HG03066 (cell line): ENCODE results near the gene PHOSPHO1.

ENCODE experiments used
- ATAC-seq: cut with Tn5 transposase; IDR thresholded peaks from one replicate; pipeline ENCODE4 v1.9.1; 2021; ENCODE audit warnings: low read depth; ENCODE audit not compliant: unreplicated experiment

Gene PHOSPHO1

DNA sequence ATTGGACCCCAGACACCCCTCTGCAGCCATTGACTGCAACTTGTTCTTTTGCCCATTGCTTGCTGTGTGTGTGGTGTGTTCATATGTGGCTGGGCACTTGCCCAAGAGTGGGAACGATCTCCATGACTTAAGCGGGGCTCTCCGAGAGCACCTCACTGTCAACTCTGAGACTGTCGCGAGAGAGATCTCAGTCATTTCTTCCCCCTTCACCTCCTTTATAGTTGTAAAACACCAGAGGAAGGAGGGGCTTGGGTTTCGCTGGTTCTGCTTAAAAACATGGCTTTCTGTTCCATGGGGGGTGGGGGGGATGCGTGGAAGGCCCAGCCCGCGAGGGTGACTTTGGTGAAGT lies 7.4 kb downstream of the PHOSPHO1 start:
- no peak for ATAC-seq

DNA sequence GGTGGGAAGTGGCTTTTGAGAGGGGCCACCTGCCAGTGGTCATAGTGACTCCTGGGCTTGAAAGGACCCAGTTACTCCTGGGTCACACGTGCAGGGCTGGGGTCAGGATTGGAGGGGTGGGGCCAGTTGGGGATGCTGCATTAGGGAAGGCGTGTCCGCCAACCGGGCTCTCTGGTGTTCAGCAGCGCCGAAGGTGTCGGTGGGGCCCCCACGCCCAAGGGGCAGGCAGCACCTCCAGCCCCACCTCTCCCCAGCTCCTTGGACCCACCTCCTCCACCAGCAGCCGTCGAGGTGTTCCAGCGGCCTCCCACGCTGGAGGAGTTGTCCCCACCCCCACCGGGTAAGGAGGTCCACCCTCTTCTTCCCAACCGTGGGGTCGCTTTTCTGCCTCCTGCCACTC lies 10.6 kb downstream of the PHOSPHO1 start:
- no peak for ATAC-seq

DNA sequence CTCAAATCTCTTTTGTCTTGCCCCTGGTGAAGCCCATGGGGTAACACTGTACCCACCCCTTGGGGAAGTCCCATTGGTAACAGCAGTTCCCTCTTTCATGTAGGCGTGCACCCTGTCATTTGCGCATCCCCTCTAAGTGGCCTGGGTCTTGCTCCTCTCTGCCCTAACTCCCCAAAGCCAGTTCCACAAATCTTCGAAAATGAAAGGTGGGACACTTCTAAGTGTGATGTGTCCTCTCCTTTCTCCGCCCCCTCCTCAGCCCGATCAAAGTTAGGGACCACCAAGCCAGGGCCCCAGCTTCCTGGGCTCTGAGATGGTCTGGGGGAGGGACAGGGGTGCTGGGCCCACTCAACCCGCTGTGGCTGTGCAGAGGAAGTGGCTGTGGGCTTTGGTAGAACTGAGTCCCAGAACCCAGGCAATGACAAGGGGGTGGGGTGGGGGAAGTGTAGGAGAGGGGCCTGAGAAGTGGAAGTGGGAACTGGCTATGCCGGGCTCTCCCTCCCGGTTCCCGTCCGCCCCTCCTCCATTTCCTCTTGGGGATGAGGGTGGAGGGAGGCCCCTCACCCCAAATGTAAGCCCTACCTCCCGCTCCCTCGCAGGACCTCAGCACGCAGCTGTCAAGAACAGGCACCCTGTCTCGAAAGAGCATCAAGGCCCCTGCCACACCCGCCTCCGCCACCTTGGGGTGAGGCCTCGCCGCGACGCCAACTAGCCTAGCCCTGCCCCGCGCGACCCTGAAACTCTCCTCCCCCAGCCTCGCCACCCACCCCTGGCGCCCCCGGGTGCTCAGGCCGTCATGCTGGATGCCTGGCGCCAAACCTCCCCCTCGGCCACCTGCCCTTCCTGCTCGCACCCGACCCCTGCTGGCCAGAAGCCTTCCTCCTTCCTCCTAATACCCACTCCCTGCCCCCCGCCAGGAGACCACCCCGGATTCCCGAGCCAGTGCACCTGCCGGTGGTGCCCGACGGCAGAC lies 11.4 kb downstream of the PHOSPHO1 start:
- ATAC-seq: no peak

DNA sequence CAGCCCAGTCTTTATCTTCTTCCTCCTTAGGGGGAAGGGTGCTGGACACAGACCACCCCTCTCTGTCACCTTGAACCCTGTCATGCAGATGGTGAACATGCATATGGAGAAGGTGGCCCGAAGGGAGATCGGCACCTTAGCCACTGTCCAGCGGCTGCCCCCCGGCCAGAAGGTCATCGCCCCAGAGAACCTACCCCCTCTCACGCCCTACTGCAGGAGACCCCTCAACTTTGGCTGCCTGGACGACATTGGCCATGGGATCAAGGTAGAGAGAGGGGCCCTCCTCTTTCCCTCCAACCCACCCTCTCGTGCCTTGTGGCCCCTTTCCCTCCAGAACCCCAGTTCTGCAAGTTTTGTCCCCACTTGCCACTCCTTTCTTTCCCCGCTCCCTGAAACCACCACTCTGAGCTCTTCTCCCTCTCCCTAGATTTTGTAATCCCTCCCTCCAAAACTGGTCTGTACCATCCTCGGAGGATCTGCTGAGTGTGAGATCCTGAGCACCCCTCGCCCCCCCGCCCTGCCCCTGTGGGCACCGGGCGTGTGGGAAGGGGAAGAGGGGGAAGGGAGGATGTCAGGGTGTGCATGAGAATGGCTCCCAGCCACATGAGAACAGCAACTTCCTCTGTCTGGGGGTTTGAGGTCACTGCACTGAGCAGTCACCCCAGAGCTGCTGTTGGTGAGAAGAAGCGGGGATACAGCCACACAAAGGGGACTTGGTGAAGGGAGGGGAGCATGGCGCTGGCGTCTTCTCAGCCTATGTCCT lies 12.8 kb downstream of the PHOSPHO1 start:
- no peak for ATAC-seq

DNA sequence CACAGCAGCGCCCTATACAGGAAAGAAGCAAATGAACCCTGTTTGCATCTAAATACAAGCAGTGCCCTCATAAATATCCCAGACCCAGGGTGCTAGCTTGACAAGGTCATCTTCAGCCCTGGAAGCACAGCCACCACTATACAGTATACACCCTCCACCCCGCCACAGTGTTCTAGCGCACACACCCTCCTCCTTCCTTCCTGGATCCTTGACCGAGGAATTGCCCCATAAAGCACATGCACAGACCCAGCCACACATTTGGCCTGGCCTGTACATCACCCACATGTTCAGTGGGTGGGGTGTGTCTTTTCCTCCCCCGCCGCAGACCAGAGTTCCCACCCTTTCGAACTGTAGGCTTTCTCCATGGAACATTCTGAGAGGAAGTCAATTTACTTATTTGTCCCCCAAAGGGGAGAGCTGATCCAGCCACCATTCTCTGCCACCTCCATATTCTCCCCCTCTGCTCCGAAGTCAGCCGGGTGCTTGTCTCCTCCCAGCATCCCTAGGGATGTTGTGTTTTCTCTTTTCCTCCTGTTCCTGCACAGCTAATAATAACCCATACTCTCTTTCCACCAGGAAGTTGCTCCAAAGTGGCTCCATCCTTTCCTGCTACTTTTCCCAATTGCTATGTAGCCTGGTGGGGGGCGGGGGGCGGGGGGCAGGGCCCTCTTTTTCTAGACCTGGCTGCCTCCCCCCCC lies 13.5 kb downstream of the PHOSPHO1 start:
- no peak for ATAC-seq

DNA sequence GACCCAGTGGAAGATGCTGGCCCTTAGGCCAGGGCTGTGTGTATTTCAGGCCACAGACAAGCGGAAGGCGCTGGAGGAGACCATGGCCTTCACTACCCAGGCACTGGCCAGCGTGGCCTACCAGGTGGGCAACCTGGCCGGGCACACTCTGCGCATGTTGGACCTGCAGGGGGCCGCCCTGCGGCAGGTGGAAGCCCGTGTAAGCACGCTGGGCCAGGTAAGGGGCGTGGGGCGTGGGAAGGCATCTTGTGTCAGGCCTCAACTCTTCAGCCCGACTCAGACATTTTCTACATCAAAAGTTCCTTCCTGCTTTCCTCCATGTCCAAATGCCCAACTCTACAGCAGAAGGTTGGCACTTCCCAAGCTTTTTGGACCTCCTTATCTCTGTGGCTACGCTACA lies 14.1 kb downstream of the PHOSPHO1 start:
- ATAC-seq: no peak

DNA sequence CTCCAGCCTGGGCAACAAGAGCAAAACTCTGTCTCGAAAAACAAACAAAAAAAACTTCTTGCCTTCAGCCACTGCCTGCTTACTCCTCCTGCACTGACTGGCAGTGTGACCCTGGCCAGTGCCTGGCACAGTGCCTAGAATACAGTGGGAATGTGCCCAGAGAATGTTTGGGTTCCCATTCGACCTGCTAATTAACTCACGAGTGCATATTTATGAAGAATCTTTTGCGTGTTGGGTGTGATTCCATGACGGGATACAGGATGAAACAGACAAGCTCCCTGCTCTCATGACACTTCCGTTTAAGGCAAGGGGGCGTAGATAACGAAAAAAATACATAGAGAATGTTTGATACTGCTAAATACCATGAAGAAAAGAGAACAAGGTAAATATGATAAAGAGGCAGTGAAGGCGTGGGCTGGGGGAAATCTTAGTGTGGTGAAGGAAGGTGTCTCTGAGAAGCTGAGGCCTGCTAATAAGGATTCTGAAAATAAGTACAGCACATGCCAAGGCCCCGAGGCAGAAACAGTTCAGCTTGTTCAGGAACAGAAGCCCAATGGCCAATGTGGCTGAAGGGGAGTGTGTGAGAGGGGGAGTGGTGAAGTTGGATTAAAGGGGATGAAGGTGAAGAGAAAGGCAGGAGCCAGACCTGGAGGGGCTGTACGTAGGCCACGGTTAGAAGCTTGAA lies 15.8 kb downstream of the PHOSPHO1 start:
- no peak for ATAC-seq

DNA sequence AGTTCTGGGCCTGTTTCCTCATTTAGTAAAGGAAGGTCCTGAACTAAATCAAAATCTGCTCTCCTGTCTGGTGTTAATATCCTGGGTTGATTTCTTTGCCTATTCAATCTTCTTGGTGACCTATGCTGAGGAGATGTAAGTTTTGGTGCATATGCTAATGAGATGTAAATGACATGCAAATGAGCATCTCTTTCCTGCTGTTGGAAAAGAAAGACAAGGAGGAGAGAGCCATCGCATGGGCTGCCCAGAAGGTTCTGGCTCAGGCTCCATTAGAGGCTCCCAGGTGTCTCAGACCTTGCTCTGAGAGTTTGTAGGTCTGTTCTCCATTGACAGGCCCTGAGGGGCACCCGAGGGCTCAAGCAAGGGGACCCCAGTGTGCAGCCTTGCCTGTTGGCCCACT lies 16.7 kb downstream of the PHOSPHO1 start:
- no peak for ATAC-seq

DNA sequence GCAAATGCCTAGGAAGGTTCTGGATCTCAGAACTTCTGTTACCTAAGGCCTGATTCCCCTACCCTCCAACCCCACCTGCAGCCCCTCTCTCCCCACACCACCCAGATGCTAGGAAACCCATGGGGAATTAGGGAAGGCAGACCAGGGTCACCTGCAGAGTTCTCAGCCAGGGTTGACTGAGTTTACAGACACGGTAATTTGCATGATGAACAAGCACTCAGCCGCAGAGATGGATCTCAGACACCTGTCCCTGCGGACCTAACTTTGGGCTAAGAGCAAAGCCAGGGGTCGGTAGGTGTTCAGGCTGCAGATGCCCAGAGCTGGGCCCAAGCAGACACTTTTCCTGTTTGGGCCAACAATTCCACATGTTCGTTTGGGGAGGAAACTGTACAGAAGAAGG lies 17.2 kb downstream of the PHOSPHO1 start:
- ATAC-seq: no peak

DNA sequence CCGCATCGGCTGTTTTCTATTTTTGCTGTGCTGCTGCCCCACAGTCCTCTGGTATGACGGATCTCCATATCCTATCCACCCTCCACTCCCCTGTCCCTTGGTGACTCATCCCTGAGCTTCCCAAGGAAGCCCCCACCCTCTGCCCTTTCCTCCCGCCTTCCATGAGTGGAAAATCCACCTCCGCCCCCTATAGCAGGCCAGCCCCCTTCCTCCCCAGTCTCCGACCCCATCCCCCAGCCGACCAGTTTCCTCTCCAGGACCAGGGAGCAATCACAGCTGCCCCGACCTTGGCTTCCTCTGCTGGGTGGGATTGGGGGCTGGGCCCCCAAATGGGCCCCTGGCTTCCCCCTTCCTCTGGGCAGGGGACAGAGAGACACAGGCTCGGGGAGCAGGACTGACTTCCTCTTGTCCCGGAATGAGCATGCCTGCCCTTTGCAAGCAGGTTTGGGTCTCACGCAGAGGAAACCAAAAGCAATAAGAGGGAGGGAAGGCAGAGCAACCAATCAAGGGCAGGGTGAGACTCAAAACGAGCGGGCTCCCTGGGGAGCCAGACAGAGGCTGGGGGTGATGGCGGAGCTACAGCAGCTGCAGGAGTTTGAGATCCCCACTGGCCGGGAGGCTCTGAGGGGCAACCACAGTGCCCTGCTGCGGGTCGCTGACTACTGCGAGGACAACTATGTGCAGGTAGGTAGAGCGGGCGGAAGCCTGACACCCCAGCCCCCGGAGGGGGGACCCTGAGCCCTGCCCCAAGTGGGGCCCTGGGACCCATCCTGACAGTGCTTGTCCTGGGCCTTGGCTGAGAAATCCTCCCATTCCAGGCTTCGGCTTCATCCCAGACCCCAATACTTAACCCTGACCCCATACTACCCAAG lies 20.2 kb downstream of the PHOSPHO1 start, which contains the start of the genes ABI3 and GNGT2:
Gene ABI3, plus strand, starts transcription at position 550 of the 872 bp plus-strand sequence. Its CDS starts 18 bp downstream, at position 568.
Gene GNGT2, minus strand, starts transcription at position 417 of the 872 bp plus-strand sequence. CDS start 3,152 bp downstream, outside the sequence.
- ATAC-seq: peak; percentile 71

DNA sequence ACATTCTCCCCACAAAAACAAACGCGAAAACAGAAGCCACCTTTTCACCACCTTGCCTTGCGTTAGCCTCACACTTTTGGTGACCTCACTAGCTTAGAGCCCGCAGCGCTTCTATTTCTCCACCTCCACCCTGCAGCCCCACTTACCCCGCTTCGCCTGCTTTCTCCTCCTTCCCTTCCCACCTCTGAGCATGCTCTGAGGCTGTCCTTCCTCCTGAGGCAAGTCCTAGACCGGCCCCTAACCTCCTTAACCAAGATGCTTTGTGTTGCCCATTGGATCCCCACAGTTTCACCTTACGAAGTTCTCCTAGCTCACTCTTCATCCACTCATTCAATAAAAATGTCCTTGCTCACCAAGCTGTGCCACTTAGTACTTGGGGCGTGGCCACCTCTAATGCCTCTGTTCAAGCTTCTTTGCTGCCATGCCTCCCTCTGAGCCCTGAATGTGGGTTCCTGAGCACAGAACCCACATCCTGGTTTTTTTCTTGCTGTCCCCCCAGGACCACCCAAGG lies 21.5 kb downstream of the PHOSPHO1 start:
- no peak for ATAC-seq

DNA sequence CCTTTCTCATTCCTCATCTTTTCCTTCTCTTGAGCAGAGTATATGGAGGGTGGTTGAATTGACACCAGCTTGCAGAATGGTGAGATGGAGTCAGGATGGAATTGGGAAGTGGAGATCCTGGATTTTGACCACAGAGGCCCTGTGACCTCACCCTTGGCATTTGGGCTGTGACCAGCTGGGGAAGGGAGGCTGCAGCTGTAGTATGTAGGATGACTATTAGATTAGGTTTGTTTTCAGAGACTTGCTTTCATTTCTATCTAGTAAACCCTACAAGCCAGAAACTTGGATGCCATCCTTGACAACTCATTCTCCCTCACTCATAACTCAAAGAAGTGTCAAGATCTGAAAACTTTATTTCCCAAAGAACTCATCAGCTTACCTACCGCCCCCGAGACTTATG lies 26.1 kb downstream of the PHOSPHO1 start:
- ATAC-seq: no peak

DNA sequence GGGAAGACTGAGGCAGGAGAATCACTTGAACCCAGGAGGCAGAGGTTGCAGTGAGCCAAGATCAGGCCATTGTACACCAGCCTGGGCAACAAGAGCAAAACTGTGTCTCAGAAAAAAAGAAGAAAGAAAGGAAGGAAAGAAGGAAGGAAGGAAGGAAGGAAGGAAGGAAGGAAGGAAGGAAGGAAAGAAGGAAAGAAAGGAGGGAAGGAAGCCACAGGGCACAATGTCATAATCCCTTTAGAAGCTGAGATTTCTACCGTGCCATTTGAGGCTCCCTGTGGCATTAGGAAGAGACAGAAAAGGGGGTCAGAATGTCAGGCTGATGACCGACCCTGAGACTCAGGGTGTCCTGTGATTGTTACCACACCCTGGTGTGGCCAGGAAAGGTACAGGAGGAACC lies 26.8 kb downstream of the PHOSPHO1 start:
- no peak for ATAC-seq

DNA sequence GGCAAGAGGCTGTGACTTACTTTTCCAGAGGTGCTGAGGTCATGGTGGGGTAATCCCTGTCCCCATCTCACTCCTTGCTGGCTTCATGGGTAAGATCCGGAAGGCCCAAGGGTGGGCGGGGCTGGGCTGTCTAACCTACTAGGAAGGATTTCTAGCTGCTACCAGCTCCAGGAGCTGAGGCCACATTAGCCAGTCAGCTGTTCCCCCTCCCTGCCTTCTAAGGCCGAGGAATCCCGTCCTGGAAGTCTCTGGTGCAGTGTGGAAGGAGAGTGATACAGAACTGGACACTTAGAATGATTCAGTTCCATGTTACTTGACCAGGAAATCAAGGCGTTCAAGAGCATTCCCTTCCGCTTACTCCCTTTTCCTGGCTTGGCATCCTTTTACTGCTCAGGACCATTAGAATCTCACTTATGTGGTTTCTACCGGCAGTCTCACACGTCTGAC lies 29.1 kb downstream of the PHOSPHO1 start:
- ATAC-seq: no peak

DNA sequence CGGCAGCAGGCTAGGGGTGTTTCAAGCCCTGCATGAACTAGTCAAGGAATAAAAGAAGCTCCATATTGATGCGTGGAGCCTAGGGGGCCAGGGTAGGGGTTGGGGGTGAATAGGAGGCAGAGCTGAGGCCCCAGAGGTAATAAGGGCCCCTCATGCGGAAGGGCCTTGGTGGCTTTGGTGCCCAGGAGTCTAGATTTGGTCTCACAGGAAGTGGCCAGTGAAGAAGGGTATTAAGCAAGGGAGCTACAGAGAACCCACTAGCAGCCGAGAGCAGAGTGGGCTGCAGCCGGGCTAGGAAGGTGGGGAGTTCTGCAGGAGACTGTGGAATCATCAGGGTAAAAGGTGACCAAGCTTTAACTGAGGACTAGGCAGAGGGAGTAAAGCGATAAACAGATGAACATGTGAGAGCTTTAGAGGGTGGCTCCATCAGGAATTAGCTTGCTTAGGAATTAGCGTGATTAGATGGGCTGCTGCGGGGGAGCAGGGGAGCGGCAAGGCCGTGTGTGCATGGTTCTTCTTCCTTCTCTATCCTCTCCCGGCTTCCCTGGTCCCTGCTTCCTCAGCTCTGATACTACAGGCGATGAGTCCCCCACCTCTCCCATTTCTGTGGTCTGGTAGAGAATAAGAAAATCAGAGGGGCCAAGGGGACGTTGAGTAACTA lies 30.0 kb downstream of the PHOSPHO1 start:
- no peak for ATAC-seq

DNA sequence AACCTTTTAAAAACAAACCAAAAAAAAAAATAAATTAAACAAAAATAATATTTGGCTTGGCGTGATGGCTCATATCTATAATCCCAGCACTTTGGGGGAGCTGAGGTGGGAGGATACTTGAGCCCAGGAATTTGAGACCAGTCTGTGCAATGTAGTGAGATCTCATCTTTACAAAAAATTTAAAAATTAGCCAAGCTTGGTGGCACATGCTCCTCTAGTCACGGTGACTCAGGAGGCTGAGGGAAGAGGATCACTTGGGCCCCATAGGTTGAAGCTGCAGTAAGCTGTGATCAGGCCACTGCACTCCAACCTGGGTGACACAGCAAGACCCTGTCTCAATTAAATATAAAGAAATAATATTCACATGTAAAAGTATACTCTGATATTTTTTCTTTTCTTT lies 32.4 kb downstream of the PHOSPHO1 start:
- no peak for ATAC-seq

DNA sequence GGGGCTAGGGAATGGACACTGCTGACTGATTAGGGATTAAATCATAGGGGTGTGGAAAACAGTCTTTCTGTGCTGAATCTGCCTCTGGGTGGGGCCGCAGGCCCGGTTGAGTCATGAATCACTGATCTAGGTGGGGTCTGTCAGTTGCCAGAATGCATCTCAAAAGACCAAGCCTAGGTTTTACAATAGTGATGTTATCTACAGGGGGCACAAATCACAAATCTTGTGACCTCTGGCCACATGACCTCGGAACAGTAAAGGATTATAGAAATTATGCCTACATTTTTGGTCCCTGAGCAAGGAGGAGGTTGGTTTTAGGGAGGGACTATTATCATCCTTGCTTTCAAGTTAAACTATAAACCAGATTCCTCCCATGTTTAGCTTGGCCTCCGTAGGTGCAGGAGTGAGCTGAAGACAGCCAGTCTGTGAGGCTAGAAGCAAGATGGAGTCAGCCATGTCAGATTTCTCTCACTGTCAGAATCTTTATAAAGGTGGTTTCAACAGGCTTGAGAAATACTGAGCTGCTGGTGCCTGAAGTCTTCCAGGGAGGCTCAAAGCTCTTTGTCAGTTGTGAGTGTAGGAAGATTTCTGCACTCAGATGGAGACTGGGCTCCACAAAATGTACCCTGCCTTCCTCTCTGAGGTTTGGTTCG lies 33.1 kb downstream of the PHOSPHO1 start:
- no peak for ATAC-seq

DNA sequence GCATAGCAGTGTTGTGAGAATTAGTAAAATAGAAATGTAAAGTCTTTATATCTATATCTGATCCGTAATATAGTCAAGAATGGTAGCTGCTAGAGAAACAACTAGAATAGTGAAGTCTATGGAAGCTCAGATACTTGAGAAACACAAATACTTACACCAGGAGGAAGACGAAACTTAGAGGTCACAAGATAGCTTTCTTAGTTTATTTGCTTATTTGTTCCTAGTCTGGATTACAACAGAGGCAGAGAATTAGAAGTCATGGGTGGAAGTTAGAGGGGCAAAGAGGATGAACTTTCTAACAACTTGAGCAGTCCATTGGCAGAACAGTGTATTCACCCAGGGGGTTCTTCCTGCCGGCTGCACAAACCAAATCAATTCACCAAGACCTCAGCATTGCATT lies 34.1 kb downstream of the PHOSPHO1 start:
- ATAC-seq: no peak
